D721Med (cell line): Measurements from ENCODE around the gene VPS26C.

Experiments used
- DNase-seq: peaks from one replicate; pipeline ENCODE4 v3.0.0; 2011; ENCODE audit warnings: low spot score; ENCODE audit not compliant: insufficient read length
- FAIRE-seq: peaks from 2 replicates; lab custom pipeline; 2011; peaks lifted over from hg19 to GRCh38; lab: Jason Lieb, UNC
- CTCF ChIP-seq: IDR thresholded peaks from 2 replicates; pipeline ENCODE4 v1.5.1; 2012; ENCODE audit warnings: mild to moderate bottlenecking, control low read depth; ENCODE audit not compliant: insufficient read depth; ENCODE audit errors: missing control alignments

Gene VPS26C

GRCh38 chr21:37181059-37181458, 86.1 kb downstream of the VPS26C start:
- no peak for DNase-seq
- no peak for TF ChIP-seq CTCF
- FAIRE-seq, result no peak

GRCh38 chr21:37176716-37177115, 90.4 kb downstream of the VPS26C start:
- no peak for TF ChIP-seq CTCF
- DNase-seq (no peak), FAIRE-seq (no peak)
